ENCODE data around the gene CDK5R2.

The CDK5R2 gene

GRCh38 chr2:219001100-219001576 lies 41.7 kb downstream of the CDK5R2 start:
- H3K9me3 ChIP-seq (ENCODE audit: insufficient read depth, low read length, severe bottlenecking) = no peaks in the 10 kb centered on the region
- H3K4me3 ChIP-seq (ENCODE audit: low read depth in 1 of 2, low read length in 2 of 2) = no peak overlapping the region
- H2AFZ ChIP-seq (ENCODE audit: low read depth, low read length) = no peak overlapping the region
- H3K27me3 ChIP-seq (ENCODE audit: insufficient read depth, low read length, poor library complexity) = peaks cover 6% of the 10 kb centered on the region
- H4K20me1 ChIP-seq (ENCODE audit: insufficient read depth, low read length) = peaks cover 5% of the 10 kb centered on the region
- H3K9ac ChIP-seq (ENCODE audit: low read depth, low read length) = no peak overlapping the region
- peaks cover 4% of the 10 kb centered on the region; the same call in 1 of the 2 replicates for H3K4me1 ChIP-seq (ENCODE audit: insufficient read depth, low read length)
- ATAC-seq (ENCODE audit: insufficient read depth, low read depth) = no peak
- no peak for TF ChIP-seq EZH2 (IDR thresholded peaks at IDR 0.05; ENCODE audit: borderline replicate concordance, low read depth, low read length, severe bottlenecking)
- TF ChIP-seq, protein P1, sequence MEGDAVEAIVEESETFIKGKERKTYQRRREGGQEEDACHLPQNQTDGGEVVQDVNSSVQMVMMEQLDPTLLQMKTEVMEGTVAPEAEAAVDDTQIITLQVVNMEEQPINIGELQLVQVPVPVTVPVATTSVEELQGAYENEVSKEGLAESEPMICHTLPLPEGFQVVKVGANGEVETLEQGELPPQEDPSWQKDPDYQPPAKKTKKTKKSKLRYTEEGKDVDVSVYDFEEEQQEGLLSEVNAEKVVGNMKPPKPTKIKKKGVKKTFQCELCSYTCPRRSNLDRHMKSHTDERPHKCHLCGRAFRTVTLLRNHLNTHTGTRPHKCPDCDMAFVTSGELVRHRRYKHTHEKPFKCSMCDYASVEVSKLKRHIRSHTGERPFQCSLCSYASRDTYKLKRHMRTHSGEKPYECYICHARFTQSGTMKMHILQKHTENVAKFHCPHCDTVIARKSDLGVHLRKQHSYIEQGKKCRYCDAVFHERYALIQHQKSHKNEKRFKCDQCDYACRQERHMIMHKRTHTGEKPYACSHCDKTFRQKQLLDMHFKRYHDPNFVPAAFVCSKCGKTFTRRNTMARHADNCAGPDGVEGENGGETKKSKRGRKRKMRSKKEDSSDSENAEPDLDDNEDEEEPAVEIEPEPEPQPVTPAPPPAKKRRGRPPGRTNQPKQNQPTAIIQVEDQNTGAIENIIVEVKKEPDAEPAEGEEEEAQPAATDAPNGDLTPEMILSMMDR (IDR thresholded peaks at IDR 0.05; ENCODE audit: borderline replicate concordance, extremely low read depth, low read length, poor library complexity, severe bottlenecking) = no peak
- no peak overlapping the region for H3K27ac ChIP-seq (ENCODE audit: low read length)
- no peaks in the 10 kb centered on the region for H3K79me2 ChIP-seq (ENCODE audit: insufficient read depth, low read length)
- no peak overlapping the region for H3K4me2 ChIP-seq (ENCODE audit: insufficient read depth, low read length)
- no peaks in the 10 kb centered on the region for H3K36me3 ChIP-seq (ENCODE audit: insufficient read depth, low read length)
- no peak for DNase-seq

DNA sequence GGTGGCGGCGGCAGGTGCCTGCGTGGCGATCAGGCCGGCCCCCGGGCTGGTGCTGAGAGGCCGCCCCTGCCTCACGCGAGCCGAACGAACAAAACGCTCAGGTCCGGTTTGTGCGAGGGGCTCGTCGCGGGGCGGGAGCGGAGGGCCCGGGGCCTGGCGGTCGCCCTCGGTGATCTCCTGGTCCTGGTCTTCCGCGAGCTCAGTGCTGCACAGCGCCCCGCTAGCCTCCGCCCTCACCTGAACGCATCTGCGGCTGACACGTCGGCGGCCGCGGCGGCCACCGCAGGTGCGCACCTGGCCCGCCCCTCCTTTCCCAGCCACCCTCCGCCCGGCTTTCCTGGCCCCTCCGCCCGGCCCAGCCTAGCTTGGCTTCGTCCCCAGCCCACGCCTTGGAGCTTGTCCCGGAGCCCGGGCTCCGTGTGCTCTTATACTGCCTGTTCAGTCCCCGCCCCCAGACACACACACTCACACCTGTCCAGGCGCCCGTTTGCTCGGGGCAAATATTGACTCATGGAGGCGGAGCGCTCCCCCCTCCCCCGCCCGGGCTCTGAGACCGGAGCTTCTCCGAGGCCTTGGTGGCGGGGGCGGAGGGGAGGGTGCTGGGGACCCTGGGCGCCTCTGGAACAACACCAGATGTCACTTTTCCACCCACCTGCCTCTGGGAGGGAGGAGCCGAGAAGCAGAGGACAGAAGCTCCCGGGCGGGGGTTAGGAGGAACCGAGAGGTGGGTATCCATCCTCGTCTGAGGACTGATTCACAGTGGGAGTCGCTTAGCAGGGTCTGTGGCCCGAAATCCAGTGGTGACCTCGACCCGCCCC lies 42.3 kb downstream of the CDK5R2 start:
- ATAC-seq (ENCODE audit: insufficient read depth, low read depth) (no peak), DNase-seq (no peak)
- TF ChIP-seq, protein P1 (IDR thresholded peaks at IDR 0.05; ENCODE audit: borderline replicate concordance, extremely low read depth, low read length, poor library complexity, severe bottlenecking) = no peak
- TF ChIP-seq EZH2 (IDR thresholded peaks at IDR 0.05; ENCODE audit: borderline replicate concordance, low read depth, low read length, severe bottlenecking) = no peak
- Histone ChIP-seq H3K79me2 (ENCODE audit: insufficient read depth, low read length) (no peaks in the 10 kb centered on the region), H3K27me3 (ENCODE audit: insufficient read depth, low read length, poor library complexity) (peaks cover 3% of the 10 kb centered on the region), H3K4me2 (ENCODE audit: insufficient read depth, low read length) (no peak overlapping the region), H3K9me3 (ENCODE audit: insufficient read depth, low read length, severe bottlenecking) (no peaks in the 10 kb centered on the region), H3K4me1 (ENCODE audit: insufficient read depth, low read length) (peaks cover 4% of the 10 kb centered on the region; the same call in 1 of the 2 replicates), H4K20me1 (ENCODE audit: insufficient read depth, low read length) (peaks cover 5% of the 10 kb centered on the region), H3K9ac (ENCODE audit: low read depth, low read length) (no peak overlapping the region), H3K27ac (ENCODE audit: low read length) (no peak overlapping the region), H3K36me3 (ENCODE audit: insufficient read depth, low read length) (no peaks in the 10 kb centered on the region), H2AFZ (ENCODE audit: low read depth, low read length) (no peak overlapping the region), H3K4me3 (ENCODE audit: low read depth in 1 of 2, low read length in 2 of 2) (no peak overlapping the region)

GRCh38 chr2:219002395-219003266 lies 43.2 kb downstream of the CDK5R2 start:
- no peak overlapping the region for H3K27ac ChIP-seq (ENCODE audit: low read length)
- no peak for TF ChIP-seq EZH2 (IDR thresholded peaks at IDR 0.05; ENCODE audit: borderline replicate concordance, low read depth, low read length, severe bottlenecking)
- TF ChIP-seq, protein P1 (IDR thresholded peaks at IDR 0.05; ENCODE audit: borderline replicate concordance, extremely low read depth, low read length, poor library complexity, severe bottlenecking) = no peak
- no peaks in the 10 kb centered on the region for H3K36me3 ChIP-seq (ENCODE audit: insufficient read depth, low read length)
- ATAC-seq (ENCODE audit: insufficient read depth, low read depth) (no peak), DNase-seq (no peak)
- no peak overlapping the region for H3K4me3 ChIP-seq (ENCODE audit: low read depth in 1 of 2, low read length in 2 of 2)
- peaks cover 3% of the 10 kb centered on the region for H3K27me3 ChIP-seq (ENCODE audit: insufficient read depth, low read length, poor library complexity)
- no peaks in the 10 kb centered on the region for H3K9me3 ChIP-seq (ENCODE audit: insufficient read depth, low read length, severe bottlenecking)
- H3K4me2 ChIP-seq (ENCODE audit: insufficient read depth, low read length) = no peak overlapping the region
- no peak overlapping the region for H3K9ac ChIP-seq (ENCODE audit: low read depth, low read length)
- peaks cover 4% of the 10 kb centered on the region; the same call in 1 of the 2 replicates for H3K4me1 ChIP-seq (ENCODE audit: insufficient read depth, low read length)
- peaks cover 5% of the 10 kb centered on the region for H4K20me1 ChIP-seq (ENCODE audit: insufficient read depth, low read length)
- H3K79me2 ChIP-seq (ENCODE audit: insufficient read depth, low read length) = no peaks in the 10 kb centered on the region
- no peak overlapping the region for H2AFZ ChIP-seq (ENCODE audit: low read depth, low read length)
